GM18868 (cell line): Measurements from ENCODE around the gene NOTCH4.
"Not testable (repeated sequence)": the region's sequence is repeated elsewhere in the genome, so short reads cannot be mapped to it uniquely, and the experiment has no call there.

Experiments
- ATAC-seq: cut with Tn5 transposase; IDR thresholded peaks from one replicate; pipeline ENCODE4 v1.9.1; 2021; ENCODE audit warnings: mild to moderate bottlenecking, moderate library complexity; ENCODE audit not compliant: unreplicated experiment

The NOTCH4 gene

GRCh38 chr6:32223258-32224235 is at the start of gene NOTCH4:
NOTCH4 (minus strand) TSS chr6:32224067; CDS start chr6:32223928, 139 bp downstream.
- ATAC-seq: no peak

DNA sequence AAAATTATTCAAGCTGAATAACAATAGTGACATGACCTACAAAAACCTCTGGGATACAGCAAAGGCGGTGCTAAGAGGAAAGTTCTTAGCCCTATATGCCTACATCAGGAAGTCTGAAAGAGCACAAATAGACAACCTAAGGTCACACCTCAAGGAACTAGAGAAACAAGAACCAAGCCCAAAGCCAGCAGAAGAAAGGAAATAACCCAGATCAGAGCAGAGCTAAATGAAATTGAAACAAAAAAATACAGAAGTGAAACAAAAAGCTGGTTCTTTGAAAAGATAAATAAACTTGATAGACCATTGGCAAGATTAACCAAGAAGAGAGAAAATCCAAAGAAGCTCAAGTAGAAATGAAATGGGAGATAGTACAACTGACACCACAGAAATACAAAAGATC is 47.6 kb upstream of the NOTCH4 start:
- no peak for ATAC-seq

DNA sequence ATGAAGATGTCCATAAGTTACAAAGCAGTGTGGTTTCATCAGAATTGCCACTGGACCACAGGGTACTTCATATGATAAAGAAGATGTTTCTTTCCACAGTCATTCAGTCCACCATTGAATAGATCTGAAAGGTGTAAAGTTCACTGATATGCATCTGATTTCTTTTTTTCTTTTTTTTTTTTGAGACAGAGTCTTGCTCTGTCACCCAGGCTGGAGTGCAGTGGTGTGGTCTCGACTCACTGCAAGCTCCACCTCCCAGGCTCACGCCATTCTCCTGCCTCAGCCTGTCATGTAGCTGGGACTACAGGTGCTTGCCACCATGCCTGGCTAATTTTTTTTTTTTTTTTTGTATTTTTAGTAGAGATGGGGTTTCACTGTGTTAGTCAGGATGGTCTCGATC is 44.6 kb upstream of the NOTCH4 start:
- not testable (repeated sequence) for ATAC-seq

DNA sequence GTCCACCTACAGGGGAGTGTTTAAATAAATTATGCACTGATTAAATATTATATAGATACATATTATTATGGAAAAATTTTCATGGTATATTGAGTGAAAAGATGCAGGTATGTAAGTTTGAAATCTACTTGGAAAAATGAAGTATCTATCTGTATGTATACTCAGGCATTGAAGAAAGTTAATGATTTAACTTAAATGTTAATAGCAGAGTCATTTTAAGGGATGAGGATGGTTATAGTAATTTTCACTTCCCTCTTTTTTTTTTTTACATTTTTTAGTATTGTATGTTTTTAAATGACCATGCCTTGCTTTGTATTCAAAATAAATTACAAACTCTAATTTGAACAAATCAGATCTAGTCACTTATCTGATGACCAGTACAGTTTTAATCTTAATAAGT is 43.2 kb upstream of the NOTCH4 start:
- ATAC-seq: no peak

DNA sequence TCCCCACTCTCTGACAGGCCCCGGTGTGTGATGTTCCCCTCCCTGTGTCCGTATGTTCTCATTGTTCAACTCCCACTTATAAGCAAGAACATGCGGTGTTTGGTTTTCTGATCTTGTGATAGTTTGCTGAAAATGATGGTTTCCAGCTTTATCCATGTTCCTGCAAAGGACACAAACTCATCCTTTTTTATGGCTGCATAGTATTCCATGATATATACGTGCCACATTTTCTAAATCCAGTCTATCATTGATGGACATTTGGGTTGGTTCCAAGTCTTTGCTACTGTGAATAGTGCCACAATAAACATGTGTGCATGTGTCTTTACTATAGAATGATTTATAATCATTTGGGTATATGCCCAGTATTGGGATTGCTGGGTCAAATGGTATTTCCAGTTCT is 33.4 kb upstream of the NOTCH4 start:
- not testable (repeated sequence) for ATAC-seq

DNA sequence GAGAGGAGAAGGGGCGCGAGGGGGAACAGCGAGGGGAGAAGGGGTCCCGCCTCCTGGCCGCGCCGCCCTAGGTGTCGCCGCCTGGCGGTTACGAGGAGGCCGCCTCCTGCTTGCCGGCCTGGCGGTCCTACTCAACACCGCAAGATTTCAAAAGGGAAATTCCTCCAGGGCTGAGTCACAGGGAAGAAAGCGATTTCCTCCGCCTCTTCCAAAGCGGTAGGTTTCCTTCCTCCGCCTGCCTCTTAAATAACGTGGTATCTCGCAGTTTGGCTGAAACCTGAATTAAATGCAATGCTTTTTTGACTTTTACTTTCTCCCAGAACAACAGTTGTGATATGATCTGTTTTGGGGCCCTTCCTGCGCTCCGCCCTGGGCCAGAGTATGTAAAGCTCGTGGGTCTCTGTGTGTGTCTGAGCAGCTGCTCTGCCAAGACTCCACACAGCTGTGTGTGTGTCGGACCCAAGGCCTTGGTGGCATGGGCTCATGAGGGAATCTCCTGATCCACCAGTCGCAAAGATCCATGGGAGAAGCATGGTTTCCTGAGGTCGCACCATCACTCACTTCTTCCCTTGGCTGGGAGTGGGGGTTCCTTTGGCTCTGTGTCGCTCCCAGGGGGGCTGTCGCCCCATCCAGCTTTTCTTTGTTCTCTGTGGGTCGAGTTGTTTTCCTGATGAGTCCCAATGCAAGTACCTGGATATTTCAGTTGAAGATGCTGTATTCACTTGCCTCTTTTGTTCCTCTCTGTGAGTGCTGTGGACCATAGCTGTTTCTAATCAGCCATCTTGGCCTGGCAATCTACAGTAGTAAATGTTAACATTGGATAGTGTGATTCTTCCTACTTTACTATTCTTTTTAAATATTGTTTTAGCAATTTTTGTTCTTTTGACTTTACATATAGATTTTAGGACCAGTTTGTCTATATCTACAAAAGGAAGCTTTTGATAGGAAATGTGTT is 31.6 kb upstream of the NOTCH4 start:
- ATAC-seq: peak; percentile 50

- no peak for ATAC-seq
These were observed 30.9 kb upstream of the NOTCH4 start for GRCh38 chr6:32254761-32255198.

GRCh38 chr6:32252331-32253009 is 28.6 kb upstream of the NOTCH4 start:
- ATAC-seq: no peak

DNA sequence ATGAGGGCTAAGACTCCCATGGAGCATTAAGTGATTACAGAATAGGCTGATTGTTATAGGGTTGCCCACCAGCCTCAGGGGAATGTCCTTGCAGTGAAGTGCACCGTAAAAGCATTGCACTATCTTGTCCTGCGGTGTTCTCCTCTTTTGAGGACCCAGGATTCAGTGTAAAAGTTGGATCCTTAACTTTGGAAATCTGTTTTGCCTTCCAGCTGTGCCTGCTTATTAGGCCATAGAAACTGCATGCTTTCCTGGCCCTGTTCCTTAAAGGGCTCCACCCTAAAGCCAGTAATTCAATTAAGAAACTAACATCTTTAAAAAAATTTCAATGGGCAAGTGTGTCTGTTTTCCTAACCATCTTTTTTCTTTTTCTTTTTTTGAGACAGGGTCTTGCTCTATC is 25.4 kb upstream of the NOTCH4 start:
- ATAC-seq: no peak

GRCh38 chr6:32247401-32247800 is 23.5 kb upstream of the NOTCH4 start:
- no peak for ATAC-seq

DNA sequence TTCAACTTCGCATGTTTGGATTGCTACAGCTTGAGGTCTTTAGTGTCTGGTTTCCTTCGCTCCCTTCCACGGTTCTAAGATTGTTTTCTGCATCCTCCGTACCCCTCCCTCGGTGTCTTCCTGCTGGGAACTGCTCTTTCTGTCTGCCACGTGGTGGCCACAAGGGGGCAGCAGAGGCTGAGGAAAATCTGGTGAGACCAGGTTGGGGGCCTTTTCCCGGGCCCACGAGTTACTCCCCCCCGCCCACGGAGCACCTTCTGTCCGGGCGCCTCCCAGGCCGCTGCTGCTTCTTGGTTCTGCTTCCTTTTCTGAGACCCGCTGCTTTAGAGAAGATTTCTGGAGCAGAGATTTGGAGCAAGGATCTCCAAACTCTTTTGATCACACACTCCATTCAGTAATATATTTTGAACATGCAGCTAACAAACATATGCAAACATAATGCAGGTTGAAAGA is 21.1 kb upstream of the NOTCH4 start:
- no peak for ATAC-seq

DNA sequence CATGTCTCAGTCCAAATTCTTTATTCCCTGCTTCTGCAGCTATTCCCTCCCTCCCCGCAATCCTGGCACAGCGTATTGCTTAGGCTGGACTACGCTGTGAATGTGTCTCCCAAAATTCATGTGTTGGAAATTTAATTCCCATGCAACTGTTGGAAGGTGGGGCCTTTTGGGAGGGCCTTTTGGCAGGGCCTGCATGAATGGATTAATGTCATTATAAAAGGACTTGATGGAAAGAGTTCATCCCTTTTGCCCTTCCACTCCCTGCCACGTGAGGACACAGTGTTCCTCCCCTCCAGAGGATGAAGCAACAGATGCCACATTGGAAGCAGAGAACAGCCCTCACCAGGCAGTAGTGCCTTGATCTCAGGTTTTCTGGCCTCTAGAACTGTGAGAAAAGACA is 20.4 kb upstream of the NOTCH4 start:
- no peak for ATAC-seq

GRCh38 chr6:32242318-32242813 is 18.5 kb upstream of the NOTCH4 start:
- ATAC-seq: not testable (repeated sequence)

DNA sequence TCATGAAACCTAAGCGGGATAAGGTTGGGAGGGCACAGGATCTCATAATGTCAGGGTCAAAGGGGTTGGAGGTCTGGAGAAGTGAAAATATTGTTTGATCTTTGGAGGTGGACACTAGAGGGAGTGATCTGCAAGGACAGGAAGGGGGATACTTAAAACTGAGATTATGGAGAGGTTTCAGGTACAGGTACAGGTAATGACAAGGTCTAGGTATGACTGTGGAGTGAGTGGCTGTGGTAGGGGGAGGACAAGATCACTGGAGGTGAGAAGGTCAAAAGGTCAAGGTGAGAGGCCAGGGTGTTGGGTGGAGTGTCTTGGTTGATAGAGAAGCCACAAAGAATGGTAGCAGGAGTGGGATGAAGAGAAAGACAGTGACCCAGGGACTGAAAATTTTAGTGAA is 16.8 kb upstream of the NOTCH4 start:
- no peak for ATAC-seq

DNA sequence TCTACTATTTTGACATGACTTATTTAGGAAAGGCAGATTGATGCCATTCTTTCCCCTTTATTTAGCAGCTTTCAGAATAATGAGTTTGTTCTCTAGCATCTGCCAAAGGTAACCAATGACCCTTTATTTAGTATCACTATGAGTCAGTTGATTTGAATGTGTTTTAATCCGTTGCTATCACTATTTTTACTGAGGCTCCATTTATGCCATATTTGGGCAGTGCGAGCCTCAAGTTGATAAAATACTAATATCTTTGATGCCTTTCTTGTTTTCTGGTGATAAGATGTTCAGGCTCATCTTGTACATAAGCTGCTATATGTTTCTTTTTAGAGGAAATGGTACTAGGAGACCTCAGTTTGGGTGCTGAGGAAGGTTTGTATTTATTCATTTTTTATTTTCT is 15.6 kb upstream of the NOTCH4 start:
- no peak for ATAC-seq

DNA sequence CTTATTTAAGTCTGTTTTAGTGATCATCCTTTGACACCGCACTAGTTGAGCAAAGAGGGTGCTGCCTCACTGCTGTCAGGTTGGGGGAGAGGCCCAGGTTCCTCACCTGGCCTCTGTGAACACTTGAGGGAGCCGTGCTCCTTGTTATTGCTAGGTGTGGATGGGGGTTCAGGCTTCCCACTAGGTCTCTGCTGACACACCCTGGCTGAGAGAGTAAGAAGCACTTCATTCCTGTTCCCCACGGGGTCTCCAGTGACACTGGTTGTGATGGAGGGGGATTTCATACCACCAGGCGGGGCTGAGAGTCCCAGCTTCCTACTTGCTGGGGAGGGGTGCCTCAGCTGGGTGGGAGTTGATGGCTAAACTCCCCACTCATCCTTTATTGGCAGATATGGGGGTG is 11.1 kb upstream of the NOTCH4 start:
- no peak for ATAC-seq

DNA sequence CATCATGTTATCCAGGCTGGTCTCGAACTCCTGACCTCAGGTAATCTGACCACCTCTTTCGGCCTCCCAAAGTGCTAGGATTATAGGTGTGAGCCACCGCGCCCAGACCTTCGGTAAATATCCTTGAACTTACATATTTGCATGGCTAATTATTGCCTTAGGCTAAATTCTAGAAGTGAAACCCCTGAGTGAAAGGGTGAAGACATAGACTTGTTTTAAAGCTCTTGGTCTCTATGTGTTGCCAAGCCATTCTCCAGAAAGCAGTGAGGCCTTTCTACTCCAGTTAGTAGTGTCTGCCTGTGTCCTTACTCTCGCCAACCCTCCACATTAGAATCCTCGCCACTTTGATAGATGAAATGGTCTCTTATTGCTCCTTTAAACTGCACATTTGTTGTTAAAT is 2.6 kb upstream of the NOTCH4 start:
- ATAC-seq: no peak

DNA sequence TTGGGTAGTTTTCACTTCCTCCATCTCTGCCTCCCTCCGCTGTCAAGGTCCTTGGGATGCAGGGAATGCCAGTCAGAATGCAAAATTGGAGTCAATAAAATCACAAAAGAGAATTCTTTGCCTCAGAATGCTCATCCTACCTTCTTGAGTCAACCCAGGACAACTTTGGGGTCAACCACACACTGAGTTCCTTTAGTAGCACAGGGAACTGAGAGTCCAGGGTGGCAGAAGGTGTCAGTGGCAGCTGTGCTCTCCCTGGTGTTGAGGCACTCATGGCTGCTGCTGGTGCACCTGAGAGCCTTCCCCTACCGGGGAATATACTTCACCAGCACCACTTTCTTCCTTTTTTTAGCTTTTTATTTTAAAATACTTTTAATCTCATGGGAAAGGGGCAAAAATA is 829 bp upstream of the NOTCH4 start:
- ATAC-seq: peak; percentile 46

- no peak for ATAC-seq
These were observed 1.3 kb downstream of the NOTCH4 start for GRCh38 chr6:32222333-32223230.

DNA sequence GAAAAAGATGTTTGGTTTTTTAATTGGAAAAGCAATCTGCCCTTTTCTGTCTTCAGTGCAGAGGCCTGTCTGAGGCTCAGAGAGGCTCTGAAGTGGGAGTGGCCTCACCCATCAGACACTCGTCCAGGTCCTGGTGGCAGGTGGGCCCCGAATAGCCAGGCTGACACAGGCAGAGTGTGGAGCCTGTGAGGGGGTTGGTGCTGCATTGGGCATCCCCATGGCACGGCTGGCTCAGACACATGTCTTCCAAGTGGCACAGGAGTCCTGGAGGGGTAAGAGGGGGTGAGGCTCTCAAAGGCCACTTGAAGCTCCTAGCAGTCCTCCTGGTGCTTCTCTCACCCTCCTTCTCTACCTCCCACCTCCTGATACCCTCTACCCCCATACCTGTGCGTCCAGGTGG is 3.8 kb downstream of the NOTCH4 start:
- ATAC-seq: no peak
